Inflammatory macrophage (primary cell): ENCODE measurements around the gene PLA2G5.

Source experiments
- DNase-seq, 2 donors: peaks; one replicate each; pipeline ENCODE4 v3.0.0-alpha.2; 2020 to 2022

Gene PLA2G5

DNA sequence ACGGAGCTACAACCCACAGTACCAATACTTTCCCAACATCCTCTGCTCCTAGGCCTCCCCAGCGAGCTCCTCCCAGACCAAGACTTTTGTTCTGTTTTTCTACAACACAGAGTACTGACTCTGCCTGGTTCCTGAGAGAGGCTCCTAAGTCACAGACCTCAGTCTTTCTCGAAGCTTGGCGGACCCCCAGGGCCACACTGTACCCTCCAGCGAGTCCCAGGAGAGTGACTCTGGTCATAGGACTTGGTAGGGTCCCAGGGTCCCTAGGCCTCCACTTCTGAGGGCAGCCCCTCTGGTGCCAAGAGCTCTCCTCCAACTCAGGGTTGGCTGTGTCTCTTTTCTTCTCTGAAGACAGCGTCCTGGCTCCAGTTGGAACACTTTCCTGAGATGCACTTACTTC lies 20.6 kb downstream of the PLA2G5 start:
- DNase-seq: no peak

DNA sequence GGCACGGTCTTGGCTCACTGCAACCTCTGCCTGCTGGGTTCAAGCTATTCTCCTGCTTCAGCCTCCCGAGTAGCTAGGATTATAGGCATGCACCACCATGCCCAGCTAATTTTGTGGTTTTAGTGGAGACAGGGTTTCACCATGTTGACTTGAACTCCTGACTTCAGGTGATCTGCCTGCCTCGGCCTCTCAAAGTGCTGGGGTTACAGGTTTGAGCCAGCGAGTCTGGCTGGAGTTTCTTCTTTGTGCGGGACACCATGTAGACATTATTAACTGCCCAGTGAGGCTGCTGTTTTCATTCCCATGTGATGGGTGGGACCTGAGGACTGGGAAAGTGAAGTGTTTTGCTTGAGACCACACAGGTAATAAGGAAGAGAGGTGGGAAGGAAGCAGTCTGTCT lies 23.3 kb downstream of the PLA2G5 start:
- DNase-seq: no peak

DNA sequence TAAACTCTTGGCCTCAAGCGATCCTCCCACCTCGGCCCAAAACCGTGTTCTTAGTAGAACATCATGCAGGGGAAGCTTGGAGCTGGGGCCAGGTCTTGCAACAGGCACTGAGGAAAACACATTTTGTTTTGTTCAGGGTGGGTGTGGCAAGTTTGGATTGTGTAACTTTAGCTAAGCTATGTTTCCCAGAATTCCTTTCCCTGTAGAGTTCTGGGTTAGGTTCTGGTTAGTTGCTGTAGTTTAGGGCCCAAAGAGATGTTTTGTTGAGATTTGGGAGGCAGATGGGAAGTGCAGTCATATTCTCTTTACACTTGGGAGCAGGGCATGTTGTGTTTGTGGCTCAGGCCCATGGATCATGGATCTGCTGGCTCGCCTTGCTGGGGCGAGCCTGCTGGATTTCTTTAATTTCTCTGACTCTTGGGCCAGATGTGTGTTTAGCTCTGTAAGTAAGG lies 24.0 kb downstream of the PLA2G5 start:
- DNase-seq: no peak

DNA sequence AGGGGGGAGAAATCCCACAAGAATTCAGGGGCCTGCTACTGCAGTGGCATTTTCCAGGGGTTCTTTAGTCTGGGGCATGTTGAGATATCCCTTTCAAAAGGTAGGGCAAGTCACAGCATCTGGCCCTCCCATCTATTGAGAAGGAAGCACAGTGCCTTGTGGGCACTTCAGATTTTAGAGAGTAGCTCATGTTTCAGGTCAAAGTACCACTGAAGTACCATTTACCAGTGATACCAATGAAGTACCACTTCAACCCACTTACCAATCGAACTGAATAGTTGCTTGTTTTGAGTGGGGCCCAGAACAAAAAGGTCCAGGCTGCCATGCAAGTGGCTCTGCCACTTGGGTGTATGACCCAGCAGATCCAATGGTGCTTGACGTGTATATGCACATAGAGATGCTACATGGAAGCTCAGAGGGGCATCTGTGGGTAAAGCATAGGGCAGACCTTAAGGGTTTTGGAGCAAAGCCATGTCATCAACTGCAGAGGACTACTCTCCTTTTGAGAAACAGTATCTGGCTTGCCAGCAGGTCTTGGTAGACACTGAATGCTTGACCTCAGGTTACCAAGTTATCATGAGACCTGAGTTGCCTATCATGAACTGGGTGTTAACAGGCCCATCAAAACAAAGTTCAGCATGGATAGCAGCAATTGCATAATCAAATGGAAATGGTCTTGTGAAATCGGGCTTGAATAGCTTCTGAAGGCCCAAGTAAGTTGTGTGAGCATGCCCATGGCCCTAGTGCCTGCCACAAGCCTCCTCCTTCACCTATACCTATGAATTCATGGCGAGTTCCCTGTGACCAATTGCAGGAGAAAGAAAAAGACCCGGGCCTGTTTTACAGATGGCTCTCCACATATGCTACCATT lies 25.8 kb downstream of the PLA2G5 start:
- peak in 1 of 2 donors; percentile 42 for DNase-seq

DNA sequence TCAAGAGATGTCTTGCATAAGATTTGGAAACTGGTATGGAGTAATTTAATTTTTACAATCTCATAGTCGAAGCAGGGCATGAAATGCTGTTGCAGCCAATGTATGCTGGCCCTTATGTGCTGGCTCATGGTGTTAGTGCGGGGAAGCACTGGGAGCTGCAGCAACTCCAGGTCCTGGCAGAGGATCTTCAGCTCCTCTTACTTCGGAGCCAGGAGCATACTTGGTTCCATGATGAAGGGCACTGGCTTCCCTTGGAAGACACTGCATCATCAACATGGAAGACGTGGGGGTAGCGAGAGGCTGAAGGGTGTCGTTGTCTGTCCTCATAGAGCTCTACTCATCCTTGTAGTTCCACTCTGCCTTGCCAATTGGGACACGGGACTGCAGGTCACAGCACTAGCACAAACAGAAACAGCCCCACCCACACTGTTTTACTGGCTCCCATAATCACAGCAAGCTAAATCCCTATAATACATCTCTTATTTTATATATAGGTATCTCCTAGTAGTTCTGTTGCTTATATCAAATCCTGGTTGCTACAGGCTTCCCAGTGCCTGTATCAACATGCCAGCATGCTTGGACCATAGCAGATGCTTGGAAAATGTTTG lies 26.9 kb downstream of the PLA2G5 start:
- DNase-seq: no peak

DNA sequence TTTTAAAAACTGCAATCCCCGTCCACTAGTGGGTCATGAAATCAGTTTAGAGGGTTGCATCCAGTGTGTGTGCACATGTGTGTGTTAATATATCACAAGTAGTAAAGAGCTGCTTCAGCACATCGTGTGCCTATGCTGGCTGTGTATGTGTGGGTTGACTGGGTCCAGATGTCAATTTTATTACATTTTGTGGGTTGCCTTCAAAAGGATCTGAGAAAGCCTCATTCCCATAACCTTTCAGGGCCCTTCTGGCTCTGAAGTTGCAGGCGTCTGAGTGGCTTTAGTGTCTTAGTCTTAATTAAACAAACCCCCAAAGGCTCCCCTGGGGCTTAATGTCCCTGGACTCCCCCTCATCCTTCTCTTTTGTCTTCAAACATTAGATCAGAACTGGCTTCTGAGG lies 29.5 kb downstream of the PLA2G5 start:
- DNase-seq: no peak

DNA sequence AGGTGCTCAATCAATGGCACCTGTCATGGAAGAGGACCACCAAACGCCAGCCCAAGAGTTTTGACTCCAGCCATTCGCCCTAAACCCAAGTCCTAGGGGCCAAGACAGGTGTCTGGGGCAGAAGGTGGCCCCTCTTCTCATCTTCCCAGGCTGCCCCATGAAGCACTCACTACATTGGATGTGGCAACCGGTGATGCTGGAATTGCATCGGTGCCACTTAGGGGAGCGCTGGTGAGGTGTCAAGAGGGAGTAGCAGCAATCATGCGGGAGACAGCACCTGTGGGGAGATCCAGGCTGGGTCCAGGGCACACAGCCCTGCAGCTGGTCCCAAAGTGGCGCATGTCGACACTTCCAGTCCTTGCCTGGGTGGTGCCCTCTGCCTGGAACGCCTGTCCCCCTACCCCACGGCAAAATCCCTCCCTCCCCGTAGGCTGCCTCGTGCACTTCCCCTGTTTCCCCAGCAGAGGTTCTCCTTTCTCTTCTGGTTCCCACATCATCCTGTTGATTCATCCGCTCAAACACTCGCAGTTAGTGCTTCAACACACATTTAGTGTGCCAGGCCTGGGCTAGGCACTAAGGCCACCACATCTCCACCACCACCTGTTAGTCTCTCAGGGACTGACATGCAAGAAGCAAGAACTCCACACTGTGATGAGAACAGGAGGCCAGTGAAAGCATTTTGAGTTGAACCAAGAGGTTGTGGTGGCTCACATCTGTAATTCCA lies 30.8 kb downstream of the PLA2G5 start:
- DNase-seq: peak; percentile 55 to 57

DNA sequence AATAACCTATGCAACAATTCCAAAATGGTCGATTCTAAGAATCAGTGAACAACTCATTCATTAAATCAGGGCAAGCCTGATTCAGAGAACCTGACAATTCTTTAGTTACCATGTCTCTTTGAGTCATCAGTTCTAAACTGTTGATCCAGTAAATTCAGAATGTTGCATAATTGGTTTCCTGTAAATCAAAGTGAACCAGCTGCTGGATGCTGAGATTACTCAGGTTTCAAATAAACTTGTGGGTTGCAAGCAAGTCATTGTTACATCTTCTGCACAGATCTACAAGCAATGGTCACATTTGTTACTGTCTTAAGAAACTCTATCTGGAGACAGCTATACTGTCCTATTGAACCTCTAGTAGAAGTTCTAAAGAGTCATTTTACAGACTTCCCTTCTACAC lies 32.9 kb downstream of the PLA2G5 start:
- no peak for DNase-seq

DNA sequence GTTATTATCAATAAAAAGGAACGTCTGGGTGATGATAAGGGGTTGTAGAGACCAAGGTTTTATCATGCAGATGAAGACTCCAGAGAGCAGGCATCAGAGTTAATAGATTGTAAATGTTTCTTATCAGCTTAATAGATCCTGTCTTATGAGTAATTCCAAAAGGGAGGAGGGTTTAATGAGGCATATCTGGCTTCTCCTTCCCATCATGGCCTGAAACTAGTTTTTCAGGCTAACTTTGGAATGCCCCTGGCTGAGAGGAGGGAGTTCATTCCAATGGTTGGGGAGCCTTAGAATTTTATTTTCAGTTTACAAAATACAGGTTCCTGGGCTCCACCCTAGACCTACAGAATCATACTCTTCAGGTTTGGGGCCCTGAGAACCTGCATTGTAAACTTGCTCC lies 35.9 kb downstream of the PLA2G5 start:
- no peak for DNase-seq

DNA sequence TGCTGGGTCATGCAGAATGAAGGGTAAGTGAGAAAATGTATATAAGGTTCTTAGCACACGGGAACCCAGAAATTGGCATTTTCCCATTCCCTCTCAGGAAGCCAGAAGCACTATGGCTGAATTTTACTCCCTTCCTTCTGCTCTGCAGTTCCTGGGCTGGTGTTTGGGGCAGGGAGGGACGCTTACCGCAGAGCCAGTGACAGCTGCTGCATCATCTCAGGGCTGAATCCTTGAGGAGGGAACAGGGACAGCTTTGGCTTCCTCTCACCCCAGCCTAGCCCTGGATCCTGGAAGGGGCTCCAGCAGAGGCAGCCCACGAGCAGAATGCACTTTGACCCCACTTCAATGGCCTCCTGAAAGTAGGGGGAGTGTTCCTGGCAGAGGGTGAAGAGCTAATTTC lies 37.4 kb downstream of the PLA2G5 start:
- no peak for DNase-seq

DNA sequence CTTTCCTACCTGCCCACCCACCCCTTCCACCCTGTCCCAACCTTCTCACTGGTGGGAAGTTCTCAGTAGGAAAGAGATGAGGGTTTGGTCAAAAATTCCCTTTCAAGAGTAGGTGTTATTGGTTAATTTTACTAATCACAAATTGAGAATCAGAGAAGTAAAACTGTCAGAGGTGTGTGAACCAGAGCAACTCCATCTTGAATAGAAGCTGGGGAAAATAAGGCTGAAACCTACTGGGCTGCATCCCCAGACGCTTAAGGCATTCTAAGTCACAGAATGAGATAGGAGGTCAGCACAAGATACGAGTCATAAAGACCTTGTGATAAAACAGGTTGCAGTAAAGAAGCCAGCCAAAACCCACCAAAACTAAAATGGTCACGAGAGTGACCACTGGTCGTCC lies 37.8 kb downstream of the PLA2G5 start:
- no peak for DNase-seq

DNA sequence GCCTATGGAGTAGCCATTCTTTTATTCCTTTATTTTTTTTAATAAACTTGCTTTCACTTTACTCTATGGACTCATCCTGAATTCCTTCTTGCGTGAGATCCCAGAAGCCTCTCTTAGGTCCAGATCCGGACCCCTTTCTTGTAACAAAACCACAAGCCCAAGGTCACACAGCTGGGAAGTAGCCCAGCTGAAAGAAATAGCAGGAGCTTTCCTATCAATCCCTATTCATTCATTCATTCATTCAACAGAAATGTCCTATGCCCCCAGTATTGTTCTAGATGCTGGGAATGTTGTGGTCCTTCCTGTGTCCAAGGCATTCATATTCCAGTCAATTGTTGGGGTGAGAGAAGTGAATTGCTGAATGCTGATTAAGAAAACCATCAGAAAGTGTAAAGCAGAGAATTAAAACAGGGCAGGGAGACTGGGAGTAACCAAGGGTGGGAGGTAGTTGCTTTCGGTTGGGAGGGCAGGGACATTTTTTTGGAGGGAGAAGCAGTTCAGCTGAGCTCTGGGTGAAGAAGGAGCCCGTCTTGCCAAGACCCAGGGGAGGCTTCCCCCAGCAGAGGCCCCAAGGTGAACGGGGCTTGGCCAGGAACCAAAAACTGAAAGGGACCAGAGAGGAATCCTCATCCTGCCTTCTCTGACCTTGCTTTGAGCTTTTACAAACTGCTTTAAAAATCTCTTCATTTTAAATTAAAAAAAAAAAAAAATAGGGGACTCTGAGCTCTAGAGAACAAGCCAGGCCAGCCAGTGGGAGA lies 38.6 kb downstream of the PLA2G5 start:
- no peak for DNase-seq

DNA sequence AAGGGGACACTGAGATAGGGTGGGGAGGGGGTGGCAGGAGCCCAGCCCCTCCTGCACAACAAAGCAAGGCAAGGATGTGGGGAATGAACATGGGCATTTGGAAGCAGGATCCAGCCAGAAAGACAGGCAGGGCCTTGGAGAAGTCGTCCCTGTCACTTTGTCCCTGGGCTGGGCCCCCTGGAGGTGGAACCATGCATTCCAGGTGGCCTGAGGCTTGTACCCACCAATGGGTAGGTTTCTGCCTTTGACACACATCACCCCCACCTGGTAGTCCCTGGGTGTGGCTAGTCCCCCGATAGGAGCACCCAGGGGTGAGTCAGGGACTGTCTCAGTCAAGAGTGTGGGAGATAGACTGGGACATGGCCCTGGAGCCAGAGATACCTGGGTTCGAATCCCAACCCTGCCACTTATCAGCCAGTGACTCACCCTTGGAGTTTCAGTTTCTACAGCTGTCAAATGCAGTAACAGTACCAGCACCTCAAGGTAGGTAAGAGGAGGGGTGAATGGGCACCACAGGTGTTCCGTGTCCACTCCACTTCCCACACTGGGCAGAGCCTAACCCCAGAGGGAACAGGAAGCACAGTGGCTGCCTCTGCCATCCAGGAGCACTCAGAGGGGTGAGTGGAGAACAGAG lies 39.3 kb downstream of the PLA2G5 start:
- no peak for DNase-seq

DNA sequence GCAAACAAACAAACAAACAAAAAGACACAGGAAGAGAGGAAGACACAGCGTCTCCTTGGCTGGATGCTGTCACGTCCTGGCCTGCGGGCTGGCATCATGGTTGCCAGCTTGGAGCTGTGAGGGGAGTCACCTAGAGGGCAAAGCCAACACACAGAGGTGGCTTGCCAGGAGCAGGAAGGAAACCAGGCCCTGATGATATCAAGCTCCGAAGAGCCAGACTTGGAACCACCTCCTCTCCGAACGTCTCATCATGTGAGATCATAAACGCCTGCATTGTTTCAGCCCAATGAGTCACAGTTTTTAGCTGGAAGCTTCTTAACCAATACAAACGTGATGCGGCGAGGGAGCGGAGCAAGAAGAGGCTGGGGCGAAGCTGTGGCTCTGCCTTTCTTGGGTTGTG lies 40.7 kb downstream of the PLA2G5 start:
- DNase-seq: peak in 1 of 2 donors; percentile 19

DNA sequence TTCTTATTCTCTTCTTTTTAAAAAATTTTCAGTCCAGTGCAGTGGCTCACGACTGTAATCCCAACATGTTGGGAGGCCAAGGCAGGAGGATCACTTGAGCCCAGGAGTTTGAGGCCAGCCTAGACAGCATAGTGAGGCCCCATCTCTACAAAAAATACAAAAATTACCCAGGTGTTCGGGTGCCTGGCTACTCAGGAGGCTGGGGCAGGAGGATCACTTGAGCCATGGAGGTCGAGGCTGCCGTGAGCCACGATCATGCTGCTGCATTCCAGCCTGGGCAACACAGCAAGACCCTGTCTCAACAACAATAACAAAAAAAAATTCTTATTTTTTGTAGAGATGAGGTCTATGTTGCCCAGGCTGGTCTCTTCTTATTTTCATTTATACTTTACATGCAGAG lies 41.5 kb downstream of the PLA2G5 start:
- no peak for DNase-seq

DNA sequence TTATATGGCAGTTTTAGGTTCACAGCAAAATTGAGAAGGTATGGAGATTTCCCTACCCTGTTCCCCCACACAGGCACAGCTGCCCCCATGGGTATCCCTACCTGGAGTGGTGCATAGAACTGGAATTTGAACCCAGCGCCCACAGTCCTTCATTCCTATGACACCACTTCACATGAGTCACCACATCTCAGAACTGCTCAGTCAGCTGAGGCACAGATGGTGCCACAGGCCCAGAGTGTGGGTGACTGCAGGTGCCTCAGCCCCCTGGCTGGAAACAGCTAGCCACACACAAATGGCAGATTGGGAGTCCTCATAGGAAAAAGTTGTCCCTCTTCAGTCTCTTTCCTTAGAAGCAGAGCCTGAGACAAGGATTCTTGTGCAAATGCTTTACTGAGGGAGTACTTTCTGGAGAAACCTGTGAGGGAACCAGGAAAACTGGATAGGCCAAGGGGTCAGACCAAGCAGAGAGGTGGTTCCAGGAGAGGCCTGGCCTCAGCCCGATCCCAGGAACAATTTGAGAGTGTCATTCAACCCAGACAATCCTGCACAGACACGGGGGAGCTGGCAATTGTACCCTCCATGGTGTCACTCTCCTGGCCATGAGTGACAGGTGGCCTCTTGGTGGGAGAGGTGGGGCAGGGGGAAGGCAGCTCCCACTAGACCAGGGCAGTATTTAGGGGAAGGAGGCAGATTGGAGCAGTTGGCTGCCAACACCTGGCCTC lies 42.4 kb downstream of the PLA2G5 start:
- no peak for DNase-seq

DNA sequence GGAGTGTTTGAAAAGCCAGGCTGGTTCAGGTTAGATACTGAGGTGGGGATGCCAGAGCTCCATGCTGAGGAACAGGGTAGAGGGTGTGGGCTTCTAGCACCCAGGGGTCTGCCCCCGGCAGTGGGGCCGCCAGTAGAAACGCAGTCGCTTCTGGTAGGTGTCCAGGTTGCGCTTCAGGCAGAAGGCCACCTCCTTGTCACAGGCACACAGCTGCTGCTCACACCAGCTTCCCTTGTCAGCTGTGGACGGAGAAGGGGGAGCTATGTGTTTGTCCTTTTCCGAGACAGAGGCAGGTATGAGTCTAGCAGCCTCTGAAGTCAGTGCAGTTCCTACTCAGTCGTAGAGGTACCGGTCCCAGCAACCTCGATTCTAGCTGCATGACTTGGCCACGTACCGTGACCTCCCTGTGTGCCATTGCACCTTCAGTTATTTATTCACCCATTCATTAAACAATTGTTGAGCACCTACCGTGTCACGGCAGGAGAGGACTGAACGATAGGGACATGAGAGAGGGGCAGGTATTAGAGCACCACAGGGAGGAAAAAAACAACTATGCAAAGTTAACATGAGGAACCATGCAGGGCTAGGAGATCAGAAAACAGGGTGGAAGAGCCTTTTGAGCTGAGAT lies 44.1 kb downstream of the PLA2G5 start:
- no peak for DNase-seq

DNA sequence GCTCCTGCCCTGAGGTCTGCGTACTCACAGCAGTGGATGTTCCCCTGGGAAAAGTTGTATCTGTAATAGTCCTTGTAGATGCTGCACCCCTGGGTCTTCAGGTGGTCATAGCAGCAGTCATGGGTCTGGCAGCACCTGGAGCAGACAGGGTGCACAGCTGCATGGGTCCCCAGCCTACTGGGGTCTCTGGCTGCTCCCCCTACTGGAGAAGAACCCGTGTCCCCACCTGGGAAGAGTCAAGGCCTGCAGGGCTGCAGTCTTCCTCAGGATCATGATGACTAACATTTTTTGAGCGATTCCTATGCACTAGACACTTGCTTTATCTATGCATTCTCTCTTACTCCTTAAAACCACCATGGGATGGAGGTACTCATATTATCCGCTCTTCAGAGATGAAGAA lies 45.5 kb downstream of the PLA2G5 start:
- DNase-seq: no peak

DNA sequence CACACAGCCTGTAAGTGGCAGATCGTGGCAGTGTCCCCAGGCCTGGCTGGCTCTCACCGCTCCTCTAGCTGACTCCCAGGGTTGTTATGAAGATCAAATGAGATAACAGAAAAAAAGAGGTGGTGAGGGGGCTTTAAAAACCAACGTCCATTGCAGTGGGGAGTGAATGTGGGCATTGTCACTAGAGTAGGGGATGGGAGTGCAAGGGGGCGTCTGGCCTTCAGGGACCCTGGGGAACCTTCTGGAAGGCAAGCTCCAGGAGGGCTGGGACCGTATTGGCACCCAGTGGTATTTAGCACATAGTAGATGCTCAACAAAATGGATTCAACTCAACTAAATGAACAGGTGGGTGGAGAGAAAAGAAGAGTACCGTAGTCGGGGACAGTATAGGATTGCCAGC lies 45.9 kb downstream of the PLA2G5 start:
- DNase-seq: no peak

DNA sequence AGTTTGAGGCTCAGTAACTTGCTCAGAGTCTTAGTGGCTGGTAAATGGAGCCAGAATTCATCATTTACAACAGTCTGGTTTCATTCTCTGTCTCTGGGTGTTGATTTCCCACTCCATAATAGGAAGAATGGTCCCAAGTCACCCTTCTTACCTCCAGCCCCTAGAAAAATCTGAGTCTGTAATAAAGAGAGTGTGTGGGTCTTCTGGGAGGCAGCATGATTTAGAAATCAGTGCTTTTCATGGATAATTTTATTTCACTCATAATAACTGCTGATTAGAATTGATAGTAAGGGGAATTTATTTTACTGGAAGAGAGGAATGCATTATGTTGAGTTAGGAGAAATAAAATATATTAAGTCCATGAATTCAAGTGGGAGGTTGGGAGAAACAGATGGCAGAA lies 47.2 kb downstream of the PLA2G5 start:
- no peak for DNase-seq

DNA sequence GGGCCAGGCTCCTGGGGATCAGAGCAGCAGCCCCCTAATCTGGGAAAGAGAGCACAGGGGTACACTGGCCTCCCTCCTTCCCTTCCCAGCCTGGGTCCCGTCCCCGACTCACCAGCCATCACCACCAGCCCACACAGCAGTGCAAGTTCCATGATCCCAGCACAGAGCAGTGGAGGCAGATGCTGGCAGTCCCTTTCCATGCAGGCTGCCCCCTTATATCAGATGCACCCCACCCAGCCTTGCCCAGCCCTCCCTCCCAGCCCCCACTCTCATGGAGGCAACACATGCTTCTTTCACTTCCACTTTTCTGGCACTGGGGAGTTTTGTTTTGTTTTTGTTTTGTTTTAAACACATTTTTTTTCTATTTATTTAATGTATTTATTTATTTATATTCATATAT lies 49.4 kb downstream of the PLA2G5 start, which contains the start of gene PLA2G2D:
TSS of gene PLA2G2D (minus strand) at position 190 of the 400 bp plus-strand sequence. CDS start at position 152, 38 bp downstream.
- no peak for DNase-seq
